GM23338 (cell line): ENCODE measurements around the gene CHSY1.

Experiments used
- CREB1 ChIP-seq: fragments of 250-450 bp; sonication (Bioruptor Pico); IDR thresholded peaks from 2 replicates; pipeline ENCODE4 v1.5.0; 2020; ENCODE audit warnings: low read depth, mild to moderate bottlenecking, moderate library complexity
- EZH2 ChIP-seq: fragments of 200-600 bp; sonication (generic); IDR thresholded peaks from one replicate; pipeline ENCODE4 v1.8.0; 2017; ENCODE audit warnings: antibody characterized with exemption, mild to moderate bottlenecking, low read depth; ENCODE audit not compliant: unreplicated experiment
- EZH2phosphoT487 ChIP-seq: fragments of 200-600 bp; sonication (generic); IDR thresholded peaks from one replicate; pipeline ENCODE4 v1.8.1; 2018; ENCODE audit warnings: antibody characterized with exemption; ENCODE audit not compliant: unreplicated experiment
- POLR2AphosphoS5 ChIP-seq: IDR thresholded peaks from 2 replicates; pipeline ENCODE4 v1.6.1; 2016; ENCODE audit warnings: antibody characterized with exemption, low read depth
- TF ChIP-seq, protein P1 (sequence below), 2 experiments: fragments of 200-600 bp in 1 of 2; sonication (generic) in 1 of 2; conservative IDR thresholded peaks; 2 replicates each; pipeline versions ENCODE4 v1.5.1 to v1.6.1; 2016 to 2017; ENCODE audit warnings: antibody characterized with exemption in 2 of 2, low read depth in 2 of 2, mild to moderate bottlenecking in 2 of 2, moderate library complexity in 1 of 2

DNA sequence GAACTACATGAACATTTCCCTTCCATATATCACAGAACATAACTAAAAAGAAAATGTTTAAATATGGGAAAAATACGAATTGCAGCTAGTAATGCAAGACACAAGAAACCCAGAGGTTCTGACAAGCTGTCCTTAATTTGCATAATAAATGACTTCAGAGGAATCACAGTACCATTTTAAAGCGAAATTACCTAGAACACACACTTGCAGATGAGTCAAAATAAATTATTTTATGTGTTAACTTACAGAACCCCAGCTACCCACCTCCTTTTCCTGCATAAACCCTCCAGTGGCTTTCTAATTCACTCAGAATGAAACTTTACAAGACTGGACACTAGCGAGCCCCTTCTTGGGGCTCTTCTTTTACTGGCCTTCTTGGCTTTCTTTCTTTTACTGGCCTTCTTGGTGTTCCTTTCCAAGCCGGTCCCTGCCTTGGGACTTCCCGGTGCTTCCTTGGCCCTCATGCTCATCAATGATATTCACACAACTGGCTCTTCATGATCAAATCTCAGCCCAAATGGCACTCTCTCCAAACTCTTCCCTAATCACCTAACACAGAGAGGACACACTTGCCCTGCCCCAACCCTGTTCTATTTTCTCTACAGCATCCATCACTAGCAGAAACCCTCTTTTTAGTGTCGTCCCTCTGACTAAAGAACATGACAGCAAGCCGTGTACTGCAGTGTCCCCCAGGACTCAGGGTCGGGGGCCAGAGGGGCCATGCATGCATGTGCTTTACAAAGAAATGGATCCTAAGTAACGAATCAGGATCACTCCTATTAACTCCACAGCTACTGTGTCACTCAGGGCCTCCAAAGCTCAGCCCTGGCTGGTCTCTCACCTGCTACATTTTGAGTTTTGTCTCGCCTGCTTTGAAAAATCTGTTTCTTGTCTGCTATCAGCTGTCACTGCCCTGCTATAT, 4.8 kb downstream of the CHSY1 start:
- TF ChIP-seq EZH2phosphoT487 (no peak), POLR2AphosphoS5 (no peak), EZH2 (no peak), CREB1 (CRISPR knock-in tag) (no peak)
- TF ChIP-seq, protein P1, sequence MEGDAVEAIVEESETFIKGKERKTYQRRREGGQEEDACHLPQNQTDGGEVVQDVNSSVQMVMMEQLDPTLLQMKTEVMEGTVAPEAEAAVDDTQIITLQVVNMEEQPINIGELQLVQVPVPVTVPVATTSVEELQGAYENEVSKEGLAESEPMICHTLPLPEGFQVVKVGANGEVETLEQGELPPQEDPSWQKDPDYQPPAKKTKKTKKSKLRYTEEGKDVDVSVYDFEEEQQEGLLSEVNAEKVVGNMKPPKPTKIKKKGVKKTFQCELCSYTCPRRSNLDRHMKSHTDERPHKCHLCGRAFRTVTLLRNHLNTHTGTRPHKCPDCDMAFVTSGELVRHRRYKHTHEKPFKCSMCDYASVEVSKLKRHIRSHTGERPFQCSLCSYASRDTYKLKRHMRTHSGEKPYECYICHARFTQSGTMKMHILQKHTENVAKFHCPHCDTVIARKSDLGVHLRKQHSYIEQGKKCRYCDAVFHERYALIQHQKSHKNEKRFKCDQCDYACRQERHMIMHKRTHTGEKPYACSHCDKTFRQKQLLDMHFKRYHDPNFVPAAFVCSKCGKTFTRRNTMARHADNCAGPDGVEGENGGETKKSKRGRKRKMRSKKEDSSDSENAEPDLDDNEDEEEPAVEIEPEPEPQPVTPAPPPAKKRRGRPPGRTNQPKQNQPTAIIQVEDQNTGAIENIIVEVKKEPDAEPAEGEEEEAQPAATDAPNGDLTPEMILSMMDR (conservative IDR thresholded peaks at IDR 0.05; ENCODE audit: low read depth in 2 of 2) = no peak
